ENCODE results near the gene TMEM253. TPM values are rescaled to one million over a fixed set of nuclear protein-coding genes. Genes with fewer than 3 reads are reported as not detected.

Gene TMEM253
- total and polyA plus RNA-seq, 9 of the 15 experiments (the other 6 are each of a cell fraction or from before 2014, with no cell fraction given), result 0.11 to 0.61 (median 0.26) TPM; not detected in 3

GRCh38 chr14:21061347-21061668 lies 39.6 kb upstream of the TMEM253 start:
- no peak overlapping the region for H3K4me3 ChIP-seq
- POLR2A ChIA-PET, result interaction anchor here (0.8 to 1.0 kb wide), 2 partner anchors 9 to 43 kb away, joined by 3 read pairs; partner anchors contain the start of gene ARHGEF40
- WGBS (ENCODE audit: insufficient coverage, low coverage, missing lambda C conversion rate), result 52% methylated on average over 3 of the region's 3 CpGs
- in situ Hi-C loops (cut with MboI) (no loop called here), intact Hi-C loops (cut with micrococcal nuclease) (no loop called here)
- FAIRE-seq, result no peak
- peak overlapping the region; percentile 74 for H2AFZ ChIP-seq (ENCODE audit: low read depth, low read length)
- no peaks in the 10 kb centered on the region for H3K79me2 ChIP-seq (ENCODE audit: control insufficient read depth, insufficient read depth, low read length)
- BruUV-seq (replicated peaks), result no TSS peak
- H3K27me3 ChIP-seq (ENCODE audit: control insufficient read depth in 2 of 2, insufficient read depth in 2 of 2, low read length in 2 of 2), result no peaks in the 10 kb centered on the region
- no peak overlapping the region for H3K9ac ChIP-seq (ENCODE audit: insufficient read depth in 1 of 2, low read depth in 2 of 2, low read length in 2 of 2)
- H3K9me3 ChIP-seq (replicated peaks; ENCODE audit: control insufficient read depth, insufficient read depth, low read depth, low read length), result no peaks in the 10 kb centered on the region
- CTCF ChIA-PET (ENCODE audit: low intra/inter-chr PET ratio), result no interaction called here
- H3K9me1 ChIP-seq (ENCODE audit: control insufficient read depth, insufficient read depth, low read length), result no peaks in the 10 kb centered on the region
- no peaks in the 10 kb centered on the region; a peak in 1 of 5 replicates for H3K4me1 ChIP-seq (replicated peaks in 1 of 2; ENCODE audit: control insufficient read depth in 2 of 2, insufficient read depth in 2 of 2, low read length in 2 of 2)
- ATAC-seq, result no peak
- H3K36me3 ChIP-seq (ENCODE audit: control insufficient read depth, insufficient read depth, low read length), result no peaks in the 10 kb centered on the region
- H3K4me2 ChIP-seq (ENCODE audit: insufficient read depth, low read length), result no peak overlapping the region
- H4K20me1 ChIP-seq (replicated peaks; ENCODE audit: control insufficient read depth, insufficient read depth, low read length), result no peaks in the 10 kb centered on the region
- no peak overlapping the region for H3K27ac ChIP-seq (ENCODE audit: extremely low read depth, low read depth, low read length)
- no peak for DNase-seq (ENCODE audit: extremely low read depth in 1 of 4, low spot score in 3 of 4)
- TF ChIP-seq, protein P1, sequence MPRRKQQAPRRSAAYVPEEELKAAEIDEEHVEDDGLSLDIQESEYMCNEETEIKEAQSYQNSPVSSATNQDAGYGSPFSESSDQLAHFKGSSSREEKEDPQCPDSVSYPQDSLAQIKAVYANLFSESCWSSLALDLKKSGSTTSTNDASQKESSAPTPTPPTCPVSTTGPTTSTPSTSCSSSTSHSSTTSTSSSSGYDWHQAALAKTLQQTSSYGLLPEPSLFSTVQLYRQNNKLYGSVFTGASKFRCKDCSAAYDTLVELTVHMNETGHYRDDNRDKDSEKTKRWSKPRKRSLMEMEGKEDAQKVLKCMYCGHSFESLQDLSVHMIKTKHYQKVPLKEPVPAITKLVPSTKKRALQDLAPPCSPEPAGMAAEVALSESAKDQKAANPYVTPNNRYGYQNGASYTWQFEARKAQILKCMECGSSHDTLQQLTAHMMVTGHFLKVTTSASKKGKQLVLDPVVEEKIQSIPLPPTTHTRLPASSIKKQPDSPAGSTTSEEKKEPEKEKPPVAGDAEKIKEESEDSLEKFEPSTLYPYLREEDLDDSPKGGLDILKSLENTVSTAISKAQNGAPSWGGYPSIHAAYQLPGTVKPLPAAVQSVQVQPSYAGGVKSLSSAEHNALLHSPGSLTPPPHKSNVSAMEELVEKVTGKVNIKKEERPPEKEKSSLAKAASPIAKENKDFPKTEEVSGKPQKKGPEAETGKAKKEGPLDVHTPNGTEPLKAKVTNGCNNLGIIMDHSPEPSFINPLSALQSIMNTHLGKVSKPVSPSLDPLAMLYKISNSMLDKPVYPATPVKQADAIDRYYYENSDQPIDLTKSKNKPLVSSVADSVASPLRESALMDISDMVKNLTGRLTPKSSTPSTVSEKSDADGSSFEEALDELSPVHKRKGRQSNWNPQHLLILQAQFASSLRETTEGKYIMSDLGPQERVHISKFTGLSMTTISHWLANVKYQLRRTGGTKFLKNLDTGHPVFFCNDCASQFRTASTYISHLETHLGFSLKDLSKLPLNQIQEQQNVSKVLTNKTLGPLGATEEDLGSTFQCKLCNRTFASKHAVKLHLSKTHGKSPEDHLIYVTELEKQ (CRISPR knock-in tag; IDR thresholded peaks at IDR 0.05), result no peak
- TF ChIP-seq ETV6 (IDR thresholded peaks at IDR 0.05; ENCODE audit: borderline replicate concordance in 1 of 2, low read depth in 2 of 2, low read length in 1 of 2), result no peak
- TF ChIP-seq ETV6 (CRISPR knock-in tag; IDR thresholded peaks at IDR 0.05; ENCODE audit: borderline replicate concordance), result no peak
- TF ChIP-seq CBFA2T3 (IDR thresholded peaks at IDR 0.05), result no peak
- TF ChIP-seq MNT (conservative IDR thresholded peaks at IDR 0.05), result no peak
- no peak for TF ChIP-seq COPS2 (conservative IDR thresholded peaks at IDR 0.05)
- no peak for TF ChIP-seq ZNF766 (CRISPR knock-in tag; conservative IDR thresholded peaks at IDR 0.05)
- TF ChIP-seq NONO (IDR thresholded peaks at IDR 0.05; ENCODE audit: low read depth in 2 of 2, low read length in 1 of 2), result no peak
- no peak for TF ChIP-seq YBX1 (IDR thresholded peaks at IDR 0.05)
- TF ChIP-seq DLX4 (CRISPR knock-in tag; IDR thresholded peaks at IDR 0.05), result no peak
- TF ChIP-seq MEIS2 (IDR thresholded peaks at IDR 0.05; ENCODE audit: partially characterized antibody), result no peak
- TF ChIP-seq KDM5B (IDR thresholded peaks at IDR 0.05; ENCODE audit: insufficient replicate concordance, low read depth, low read length), result no peak
- no peak for TF ChIP-seq HBP1 (CRISPR knock-in tag; IDR thresholded peaks at IDR 0.05)
- TF ChIP-seq ZBTB8A (IDR thresholded peaks at IDR 0.05; ENCODE audit: partially characterized antibody), result no peak
- no peak for TF ChIP-seq POLR2AphosphoS5 (IDR thresholded peaks at IDR 0.05; ENCODE audit: control insufficient read depth, insufficient read depth, low read depth, low read length)
- TF ChIP-seq TEAD4 (IDR thresholded peaks at IDR 0.05; ENCODE audit: low read length), result no peak
- no peak for TF ChIP-seq TEAD4 (CRISPR knock-in tag; IDR thresholded peaks at IDR 0.05; ENCODE audit: borderline replicate concordance)
- TF ChIP-seq ZNF24 (IDR thresholded peaks at IDR 0.05), result no peak

Data from K562 (cell line).